Measurements from ENCODE around the gene GREB1. TPM values are rescaled to one million over a fixed set of nuclear protein-coding genes. Genes with fewer than 3 reads are reported as not detected.

The GREB1 gene
- total RNA-seq, 1 donor from 2014 or later, result 0.24 TPM

- DNase-seq (ENCODE audit: low read depth), result no peak
These were observed 2.1 kb downstream of the GREB1 start for GRCh38 chr2:11535899-11536344.

GRCh38 chr2:11537951-11538350 is 4.1 kb downstream of the GREB1 start:
- DNase-seq (ENCODE audit: low read depth), result no peak

DNA sequence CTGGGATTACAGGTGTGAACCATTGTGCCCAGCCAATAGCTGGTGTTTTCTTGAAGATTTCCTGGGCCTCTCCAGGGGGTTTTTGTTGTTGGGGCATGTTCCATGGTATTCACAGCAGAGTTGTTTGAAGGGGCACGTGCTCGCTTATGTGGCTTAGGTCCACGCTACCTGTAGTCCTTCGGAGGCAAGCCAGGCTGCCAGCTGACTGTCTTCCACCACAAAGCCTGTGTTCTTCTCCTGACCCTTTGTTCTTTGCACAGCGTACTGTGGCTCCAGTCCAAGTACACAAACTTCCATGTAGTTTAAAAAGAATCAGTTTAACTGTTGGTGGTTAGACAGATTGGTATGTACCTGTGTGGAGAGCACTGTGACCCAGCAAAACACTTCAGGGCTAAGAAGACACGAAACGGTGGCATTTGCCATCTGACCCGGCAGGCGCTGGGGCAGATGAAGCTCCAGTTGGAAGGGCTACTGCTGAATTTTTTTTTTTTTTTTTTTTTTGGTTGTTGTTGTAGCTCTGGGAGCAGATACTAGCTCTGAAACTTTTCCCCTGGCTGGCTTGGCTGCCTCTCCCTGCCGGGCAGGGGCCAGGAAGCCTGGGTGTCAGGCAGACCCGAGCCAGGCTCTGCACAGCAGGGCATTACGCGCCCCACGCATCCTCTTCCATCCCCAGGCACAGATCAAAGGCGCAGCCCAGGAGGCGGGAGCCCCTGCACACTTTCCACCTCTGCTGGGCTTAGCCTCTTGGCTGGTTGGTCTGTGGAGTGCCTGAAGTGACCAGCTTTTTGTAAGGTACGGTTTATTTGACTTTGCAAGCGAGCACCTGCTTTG is 5.7 kb downstream of the GREB1 start:
- no peak for DNase-seq (ENCODE audit: low read depth)

DNA sequence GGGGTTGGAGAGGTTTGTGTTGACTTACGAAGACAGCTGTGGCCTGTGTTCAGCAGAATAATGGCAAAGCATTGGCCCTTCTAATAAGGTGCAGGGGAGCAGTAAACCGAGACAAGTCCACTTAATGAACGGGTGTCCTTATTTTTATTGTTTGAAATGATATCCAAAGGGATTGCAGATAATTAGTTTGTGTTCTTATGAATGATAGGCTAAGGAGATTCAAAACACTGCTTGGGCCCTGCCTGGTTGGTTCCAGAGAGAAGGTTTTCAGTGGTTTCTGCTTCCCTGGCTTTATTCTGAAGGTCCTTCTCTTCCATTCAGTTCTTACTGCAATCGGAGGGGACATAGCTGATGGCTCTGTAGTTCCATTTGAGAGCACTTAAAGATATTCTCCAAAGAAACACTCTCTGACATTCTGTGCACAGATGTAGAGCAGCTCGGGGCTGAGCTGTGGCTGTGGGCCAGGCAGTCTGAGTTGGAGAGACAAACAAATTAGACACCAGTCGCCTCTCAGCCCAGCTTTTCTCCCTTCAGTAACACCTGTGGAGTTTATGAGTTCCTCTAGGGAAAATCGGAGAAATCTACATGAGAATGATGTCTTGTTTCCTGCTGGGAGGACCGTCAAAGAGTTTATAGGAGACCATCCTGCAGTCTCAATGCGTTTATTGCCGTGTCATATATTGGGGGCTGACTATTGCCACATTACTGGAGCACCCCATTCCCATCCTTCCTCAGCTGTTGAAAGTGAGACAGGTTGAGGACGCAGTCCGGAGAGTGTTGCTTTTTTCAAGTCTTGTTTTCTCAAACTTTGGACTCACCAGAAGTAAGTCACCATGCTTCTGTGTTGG is 6.5 kb downstream of the GREB1 start:
- no peak for DNase-seq (ENCODE audit: low read depth)

DNA sequence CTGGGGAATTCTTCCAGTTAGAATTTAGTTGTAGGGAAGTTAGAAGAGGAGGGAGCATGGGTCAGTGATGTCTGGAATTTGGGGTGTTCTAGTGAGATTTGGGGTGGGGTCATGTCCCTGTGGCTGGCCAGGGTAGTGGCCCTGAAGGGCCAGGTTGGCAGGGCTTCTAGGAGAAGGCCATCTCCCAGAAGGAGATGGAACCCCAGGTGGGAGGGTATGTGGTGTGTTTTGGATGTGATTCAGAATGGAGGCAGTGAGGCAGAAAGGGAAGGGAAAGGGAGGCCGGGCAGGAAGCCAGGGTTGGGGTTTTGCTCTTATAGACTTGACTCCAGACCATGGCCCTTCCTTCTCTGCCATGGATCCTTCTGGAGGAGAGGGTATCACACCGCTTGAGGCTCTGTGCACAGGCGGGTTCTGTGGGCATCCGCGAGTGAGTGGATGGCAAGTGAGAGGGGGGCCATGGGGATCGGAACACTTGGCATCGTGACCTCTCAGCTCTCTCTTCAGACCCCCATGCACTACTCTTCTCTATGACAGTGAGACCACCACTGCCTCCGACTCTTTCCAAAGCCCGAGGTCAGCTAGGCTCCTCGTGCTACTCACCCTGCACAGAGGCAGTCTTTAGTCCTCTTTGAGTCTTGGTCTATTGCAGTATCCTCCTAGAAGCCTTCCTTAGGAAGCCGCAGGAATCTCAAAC is 7.3 kb downstream of the GREB1 start:
- no peak for DNase-seq (ENCODE audit: low read depth)

DNA sequence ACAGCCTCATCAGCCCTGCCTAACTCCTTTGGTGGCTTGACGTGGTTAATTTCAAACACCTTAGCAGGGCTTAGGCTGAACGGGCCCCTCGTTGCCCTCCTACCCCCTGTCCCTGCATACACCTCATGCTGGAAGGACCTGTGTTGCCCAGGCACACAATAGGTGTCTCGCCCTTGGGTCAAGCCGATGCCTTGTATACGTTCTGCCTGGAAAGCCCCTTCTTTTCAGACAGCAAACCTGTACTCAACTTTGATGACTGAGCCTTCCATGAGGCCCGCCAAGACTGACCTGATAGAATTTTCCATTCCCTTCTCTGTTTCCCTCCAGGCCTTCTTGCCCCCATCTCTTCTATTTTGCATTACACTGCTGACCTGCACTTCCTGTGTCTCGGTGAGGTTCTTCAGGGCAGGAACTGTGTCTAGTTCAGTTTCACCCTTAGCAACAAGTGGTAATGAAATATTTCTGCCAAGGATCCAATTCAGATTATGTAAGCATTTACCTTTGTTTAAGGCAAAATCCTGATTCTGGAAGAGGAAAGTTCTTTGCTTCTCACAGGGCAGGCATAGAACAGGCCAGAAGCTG is 7.9 kb downstream of the GREB1 start:
- DNase-seq (ENCODE audit: low read depth), result no peak

DNA sequence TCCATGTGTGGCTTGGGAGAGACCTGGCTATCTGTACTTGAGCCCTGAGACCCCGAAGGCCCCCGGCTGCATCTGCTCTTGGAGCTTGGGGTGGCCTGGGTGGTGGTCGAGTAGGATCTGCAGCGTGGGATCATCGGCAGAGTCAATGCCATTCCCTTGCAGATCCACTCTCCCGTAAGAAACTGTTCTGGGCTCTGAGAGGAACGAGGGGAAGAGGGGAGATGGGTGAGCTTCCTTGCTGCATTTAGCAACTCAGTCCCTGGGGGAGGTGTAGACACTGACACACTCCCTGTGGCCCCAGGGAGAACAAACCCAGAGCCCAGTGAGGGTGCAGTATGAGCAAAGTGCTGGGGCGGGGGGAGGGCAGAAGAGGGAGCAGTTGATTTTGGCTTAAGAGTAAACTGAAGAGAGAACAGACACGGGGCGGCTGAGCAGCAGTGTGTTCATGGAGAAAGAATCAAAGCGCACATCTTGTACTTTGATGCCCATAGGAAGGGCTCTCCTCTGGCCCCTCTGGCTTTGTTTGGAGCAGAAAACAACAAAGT is 8.5 kb downstream of the GREB1 start:
- no peak for DNase-seq (ENCODE audit: low read depth)

DNA sequence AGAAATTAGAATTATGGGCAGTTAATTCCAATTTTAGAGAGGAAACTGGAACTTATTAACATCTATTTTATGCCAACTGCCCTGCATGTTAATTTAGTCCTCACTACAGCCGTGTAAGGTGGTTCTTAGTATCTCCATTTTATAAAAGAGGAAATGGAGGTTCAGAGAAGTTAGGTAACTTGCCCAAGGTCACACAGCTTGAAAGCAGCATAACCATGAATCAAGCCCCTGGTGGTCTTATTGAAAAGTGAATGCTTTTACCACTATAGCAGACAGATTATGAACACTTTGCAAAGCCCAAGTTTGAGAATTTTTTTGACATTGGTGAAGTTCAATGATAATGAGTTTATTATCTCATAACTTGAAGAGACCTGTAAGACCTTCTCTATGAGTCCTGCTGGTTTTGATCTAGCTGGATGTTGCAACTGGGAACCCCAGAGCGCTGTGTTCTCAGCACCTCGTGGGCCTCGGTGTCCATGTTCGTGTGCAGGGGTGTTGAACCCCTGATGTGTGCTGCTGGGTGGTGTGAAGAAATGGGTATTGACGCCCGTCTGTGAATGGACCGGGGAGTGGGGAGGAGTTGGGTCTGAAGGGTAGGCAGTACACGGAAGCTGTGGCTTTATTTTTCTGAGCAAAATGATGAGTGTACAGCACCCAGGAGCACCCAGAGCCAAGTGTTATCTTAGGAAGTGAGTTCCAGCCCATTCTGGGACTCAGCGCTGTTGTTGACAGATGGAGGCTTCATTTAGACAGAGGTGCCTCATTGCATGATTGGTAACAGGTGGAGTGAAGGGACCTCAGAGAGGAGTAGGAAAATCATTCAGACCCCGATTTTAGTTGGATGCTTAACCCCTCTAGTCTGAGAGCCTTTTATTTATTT is 9.7 kb downstream of the GREB1 start:
- no peak for DNase-seq (ENCODE audit: low read depth)

DNA sequence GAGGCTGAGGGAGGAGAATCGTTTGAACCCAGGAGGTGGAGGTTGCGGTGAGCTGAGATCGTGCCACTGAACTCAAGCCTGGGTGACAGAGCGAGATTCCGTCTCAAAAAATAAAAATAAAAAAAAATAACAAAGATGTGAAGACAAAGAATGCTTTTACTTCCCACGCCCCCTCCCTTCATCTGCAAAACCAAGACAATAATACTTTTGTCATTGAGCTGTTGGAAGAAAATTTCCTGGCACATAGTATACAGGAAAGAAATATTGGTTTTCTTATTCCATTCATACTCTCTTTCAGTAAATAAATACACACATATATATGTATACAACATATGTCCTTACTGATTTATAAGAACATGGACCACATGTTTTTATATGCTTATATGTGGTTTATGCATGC is 12.2 kb downstream of the GREB1 start:
- no peak for DNase-seq (ENCODE audit: low read depth)

DNA sequence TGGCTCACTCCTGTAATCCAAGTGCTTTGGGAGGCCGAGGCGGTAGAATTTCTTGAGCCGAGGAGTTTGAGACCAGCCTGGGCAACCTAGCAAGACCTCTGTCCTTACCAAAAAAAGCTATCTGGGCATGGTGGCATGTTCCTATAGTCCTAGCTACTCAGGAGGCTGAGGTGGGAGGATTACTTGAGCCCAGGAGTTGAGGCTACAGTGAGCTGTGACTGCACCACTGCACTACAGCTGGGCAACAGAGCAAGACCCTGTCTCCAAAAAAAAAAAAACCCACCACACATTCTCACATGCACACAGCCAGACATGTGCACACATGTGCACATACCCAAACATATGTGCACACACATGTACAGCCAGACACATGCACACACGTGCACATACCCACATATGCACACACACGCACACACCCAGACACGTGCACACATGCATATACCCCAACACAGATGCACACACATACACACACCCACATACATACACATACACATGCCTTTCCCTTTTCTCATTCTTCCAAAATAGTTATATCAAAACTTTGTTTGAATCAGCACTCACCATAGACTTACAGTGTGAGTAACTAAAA is 14.2 kb downstream of the GREB1 start:
- no peak for DNase-seq (ENCODE audit: low read depth)

- DNase-seq (ENCODE audit: low read depth), result no peak
These were observed 16.5 kb downstream of the GREB1 start for GRCh38 chr2:11550302-11550701.

DNA sequence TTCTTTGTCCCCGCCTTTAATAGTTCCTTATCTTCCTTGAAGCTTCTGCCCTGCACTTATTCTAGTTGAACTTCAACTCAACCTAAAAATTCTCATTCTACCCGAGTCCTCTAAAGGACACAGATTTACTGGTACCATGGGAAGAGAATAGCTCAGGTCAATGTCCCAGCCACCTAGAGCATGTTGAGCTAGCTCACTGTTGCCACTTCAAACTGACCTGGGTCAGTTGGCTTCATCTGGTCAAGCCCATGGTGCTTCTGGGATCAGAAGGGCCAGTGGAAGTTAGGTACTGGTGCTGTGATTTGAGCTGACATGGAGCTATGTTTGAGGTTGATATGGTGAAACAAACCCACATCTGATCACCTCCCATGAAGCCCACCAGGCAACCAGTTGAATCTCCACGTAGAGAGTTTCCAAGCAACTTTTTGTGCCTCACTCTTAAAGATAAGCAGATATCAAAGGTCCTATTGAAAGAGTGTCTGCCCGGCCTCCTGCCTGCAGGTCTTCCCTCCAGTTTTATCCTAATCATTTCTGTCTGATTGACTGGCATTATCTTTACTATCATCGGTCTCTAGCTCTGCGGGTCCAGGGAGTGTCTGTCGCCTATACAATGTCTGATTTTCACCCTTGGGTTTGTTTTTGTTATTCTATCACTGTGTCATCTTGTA is 17.2 kb downstream of the GREB1 start:
- DNase-seq (ENCODE audit: low read depth), result no peak

GRCh38 chr2:11551569-11552259 is 17.9 kb downstream of the GREB1 start:
- no peak for DNase-seq (ENCODE audit: low read depth)

GRCh38 chr2:11552260-11552638 is 18.4 kb downstream of the GREB1 start:
- DNase-seq (ENCODE audit: low read depth), result no peak

DNA sequence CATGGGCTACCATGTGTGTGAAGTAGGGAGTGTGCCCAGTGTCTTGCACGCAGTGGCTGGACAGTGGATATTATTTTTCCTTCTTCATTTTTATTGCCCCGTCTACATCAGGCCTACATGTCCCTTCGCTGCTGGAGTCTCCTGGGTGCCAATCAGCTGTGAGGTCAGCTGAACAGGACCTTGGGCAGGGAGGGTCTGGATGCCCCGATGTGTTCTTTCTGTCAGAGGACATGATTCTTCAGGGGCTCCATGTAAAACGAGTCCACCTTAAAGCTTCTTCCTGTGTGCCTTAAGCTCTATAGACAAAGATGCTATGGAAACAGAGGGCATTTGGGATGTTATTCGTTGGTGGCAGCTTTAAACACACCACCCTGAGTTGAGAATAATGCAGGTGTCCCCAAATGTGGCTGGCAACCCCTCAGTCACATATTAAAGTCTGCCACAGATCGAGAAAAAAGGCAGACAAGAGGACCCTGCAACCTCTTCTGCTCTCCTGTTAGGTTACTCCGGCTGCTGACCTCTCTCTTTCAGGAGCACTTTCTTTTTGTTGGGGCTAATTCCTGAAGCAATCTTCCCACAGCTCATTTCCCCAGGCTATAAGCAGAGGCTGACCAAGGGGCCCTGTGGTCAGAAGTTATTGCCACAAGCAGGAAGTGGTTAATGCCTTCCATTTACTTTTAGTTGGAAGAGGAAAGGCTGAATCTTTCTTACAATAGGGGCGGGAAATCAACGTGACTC is 20.0 kb downstream of the GREB1 start:
- DNase-seq (ENCODE audit: low read depth), result peak; percentile 45

DNA sequence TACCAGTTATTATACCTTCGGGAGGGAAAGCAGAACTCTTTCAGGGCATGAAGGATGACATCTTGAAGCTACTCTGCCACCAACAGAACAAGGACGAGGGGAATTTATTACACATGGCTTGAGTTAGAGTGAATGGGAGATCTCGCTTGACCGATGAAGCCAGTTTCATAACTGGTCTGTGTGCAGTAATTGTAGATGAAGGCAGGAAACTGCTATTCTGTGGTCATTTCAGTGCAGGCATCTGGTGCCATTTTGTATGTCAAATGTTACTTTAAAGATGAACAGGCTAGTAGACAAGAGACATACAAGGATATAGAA is 20.5 kb downstream of the GREB1 start:
- DNase-seq (ENCODE audit: low read depth), result no peak

DNA sequence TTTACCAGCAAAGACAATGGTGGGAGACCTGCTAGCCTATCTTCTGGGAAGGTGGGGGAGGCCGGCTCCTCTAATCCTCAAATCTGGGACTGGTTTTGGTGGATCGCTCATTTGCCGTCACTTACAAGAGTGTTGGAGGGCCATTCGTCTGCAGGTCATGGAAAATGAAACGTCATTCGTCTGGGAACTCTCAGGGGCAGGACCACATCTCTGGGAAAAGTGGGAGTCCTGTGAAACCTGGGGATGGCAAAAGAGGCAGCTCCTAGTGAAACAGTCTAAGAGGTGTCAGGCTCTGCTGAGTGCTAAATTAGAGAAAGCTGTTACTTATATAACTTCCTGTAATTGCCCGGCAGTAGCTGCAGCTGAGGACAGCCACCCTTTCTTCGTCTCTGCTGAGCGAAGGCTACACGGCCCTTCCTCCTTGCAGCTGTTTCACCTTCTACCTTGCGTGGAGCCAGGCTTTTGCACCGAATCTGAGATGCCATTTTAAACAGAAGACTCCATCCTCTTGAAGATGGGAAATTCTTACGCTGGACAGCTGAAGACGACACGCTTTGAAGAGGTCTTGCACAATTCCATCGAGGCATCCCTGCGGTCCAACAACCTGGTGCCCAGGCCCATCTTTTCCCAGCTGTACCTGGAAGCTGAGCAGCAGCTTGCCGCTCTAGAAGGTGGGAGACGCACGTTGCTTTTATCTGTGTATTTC is 22.4 kb downstream of the GREB1 start:
- no peak for DNase-seq (ENCODE audit: low read depth)
